IMR-90 (cell line): ENCODE measurements around the gene ISG15.

Experiments
- BHLHE40 ChIP-seq: fragments of 150-350 bp; IDR thresholded peaks from 2 replicates; pipeline ENCODE4 v1.6.1; 2016; ENCODE audit warnings: mild to moderate bottlenecking, low read depth, low read length
- CEBPB ChIP-seq: IDR thresholded peaks from 2 replicates; pipeline ENCODE4 v1.6.1; 2012; ENCODE audit warnings: low read depth, low read length, improper control_type of control experiment
- MAFK ChIP-seq: IDR thresholded peaks from 2 replicates; pipeline ENCODE4 v1.6.1; 2012; ENCODE audit warnings: low read depth, low read length, improper control_type of control experiment
- MXI1 ChIP-seq: IDR thresholded peaks from 2 replicates; pipeline ENCODE4 v1.6.1; 2012; ENCODE audit warnings: low read depth, mild to moderate bottlenecking, low read length, moderate library complexity, borderline replicate concordance
- NFE2L2 ChIP-seq: fragments of 150-350 bp; IDR thresholded peaks from 2 replicates; pipeline ENCODE4 v1.6.1; 2016; ENCODE audit warnings: low read depth, mild to moderate bottlenecking, low read length
- POLR2A ChIP-seq: IDR thresholded peaks from 2 replicates; pipeline ENCODE4 v1.6.1; 2012; ENCODE audit warnings: mild to moderate bottlenecking, low read depth, low read length
- RCOR1 ChIP-seq: IDR thresholded peaks from 2 replicates; pipeline ENCODE4 v1.6.1; 2012; ENCODE audit warnings: mild to moderate bottlenecking, low read length, improper control_type of control experiment; ENCODE audit not compliant: insufficient replicate concordance
- RFX5 ChIP-seq: IDR thresholded peaks from 2 replicates; pipeline ENCODE4 v1.8.0; 2012; ENCODE audit warnings: low read depth, mild to moderate bottlenecking, low read length, moderate library complexity
- SMC3 ChIP-seq: fragments of 150-350 bp; IDR thresholded peaks from 2 replicates; pipeline ENCODE4 v1.6.1; 2016; ENCODE audit warnings: low read depth, mild to moderate bottlenecking, antibody characterized with exemption, low read length, moderate library complexity
- TF ChIP-seq, protein P1 (sequence below): conservative IDR thresholded peaks from 2 replicates; pipeline ENCODE4 v1.5.1; 2012; ENCODE audit warnings: mild to moderate bottlenecking, low read depth, low read length, improper control_type of control experiment
- TF ChIP-seq, protein P2 (sequence below): fragments of 150-350 bp; IDR thresholded peaks from 2 replicates; pipeline ENCODE4 v1.6.1; 2016; ENCODE audit warnings: low read depth, mild to moderate bottlenecking, low read length, moderate library complexity, borderline replicate concordance

DNA sequence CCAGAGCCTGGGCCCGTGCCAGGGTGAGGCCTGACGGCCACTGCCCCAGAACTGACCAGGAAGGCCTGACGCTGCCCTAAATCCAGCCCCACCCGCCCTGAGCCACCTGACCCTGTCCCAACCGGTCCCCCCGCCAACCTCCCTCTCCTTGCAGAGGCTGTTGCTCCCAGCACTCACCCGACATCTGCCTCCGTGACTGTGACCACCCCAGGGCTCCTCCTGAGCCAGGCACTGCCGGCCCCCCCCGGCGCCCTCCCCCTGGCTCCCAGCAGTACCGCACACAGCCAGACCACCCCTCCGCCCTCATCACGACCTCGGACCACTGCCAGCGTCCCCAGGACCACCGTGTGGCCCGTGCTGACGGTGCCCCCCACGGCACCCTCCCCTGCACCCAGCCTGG lies 32.9 kb downstream of the ISG15 start:
- TF ChIP-seq, protein P1, sequence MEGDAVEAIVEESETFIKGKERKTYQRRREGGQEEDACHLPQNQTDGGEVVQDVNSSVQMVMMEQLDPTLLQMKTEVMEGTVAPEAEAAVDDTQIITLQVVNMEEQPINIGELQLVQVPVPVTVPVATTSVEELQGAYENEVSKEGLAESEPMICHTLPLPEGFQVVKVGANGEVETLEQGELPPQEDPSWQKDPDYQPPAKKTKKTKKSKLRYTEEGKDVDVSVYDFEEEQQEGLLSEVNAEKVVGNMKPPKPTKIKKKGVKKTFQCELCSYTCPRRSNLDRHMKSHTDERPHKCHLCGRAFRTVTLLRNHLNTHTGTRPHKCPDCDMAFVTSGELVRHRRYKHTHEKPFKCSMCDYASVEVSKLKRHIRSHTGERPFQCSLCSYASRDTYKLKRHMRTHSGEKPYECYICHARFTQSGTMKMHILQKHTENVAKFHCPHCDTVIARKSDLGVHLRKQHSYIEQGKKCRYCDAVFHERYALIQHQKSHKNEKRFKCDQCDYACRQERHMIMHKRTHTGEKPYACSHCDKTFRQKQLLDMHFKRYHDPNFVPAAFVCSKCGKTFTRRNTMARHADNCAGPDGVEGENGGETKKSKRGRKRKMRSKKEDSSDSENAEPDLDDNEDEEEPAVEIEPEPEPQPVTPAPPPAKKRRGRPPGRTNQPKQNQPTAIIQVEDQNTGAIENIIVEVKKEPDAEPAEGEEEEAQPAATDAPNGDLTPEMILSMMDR = no peak
- TF ChIP-seq POLR2A (no peak), MAFK (no peak), CEBPB (no peak), RFX5 (no peak), BHLHE40 (no peak), SMC3 (no peak), MXI1 (no peak), NFE2L2 (no peak), RCOR1 (no peak)
- TF ChIP-seq, protein P2, sequence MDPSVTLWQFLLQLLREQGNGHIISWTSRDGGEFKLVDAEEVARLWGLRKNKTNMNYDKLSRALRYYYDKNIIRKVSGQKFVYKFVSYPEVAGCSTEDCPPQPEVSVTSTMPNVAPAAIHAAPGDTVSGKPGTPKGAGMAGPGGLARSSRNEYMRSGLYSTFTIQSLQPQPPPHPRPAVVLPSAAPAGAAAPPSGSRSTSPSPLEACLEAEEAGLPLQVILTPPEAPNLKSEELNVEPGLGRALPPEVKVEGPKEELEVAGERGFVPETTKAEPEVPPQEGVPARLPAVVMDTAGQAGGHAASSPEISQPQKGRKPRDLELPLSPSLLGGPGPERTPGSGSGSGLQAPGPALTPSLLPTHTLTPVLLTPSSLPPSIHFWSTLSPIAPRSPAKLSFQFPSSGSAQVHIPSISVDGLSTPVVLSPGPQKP = no peak
